Body of pancreas (tissue), 4 donors: Measurements from ENCODE around the gene CHSY1.

Experiments
- POLR2A ChIP-seq, 3 donors: fragments of 450-650 bp; IDR thresholded peaks; one replicate each; pipeline ENCODE4 v1.6.1; 2016; ENCODE audit warnings: antibody characterized with exemption in 3 of 3, mild to moderate bottlenecking in 2 of 3
- TF ChIP-seq, protein P1 (sequence below), 7 experiments: fragments of 450-650 bp in 4 of 7; fragments of 200-600 bp in 3 of 7; sonication (generic) in 3 of 7; IDR thresholded peaks; one replicate each; pipeline ENCODE4 v1.5.1; 2016 to 2019; ENCODE audit warnings: antibody characterized with exemption in 7 of 7

GRCh38 chr15:101200181-101200580 is 51.7 kb downstream of the CHSY1 start:
- TF ChIP-seq, protein P1, sequence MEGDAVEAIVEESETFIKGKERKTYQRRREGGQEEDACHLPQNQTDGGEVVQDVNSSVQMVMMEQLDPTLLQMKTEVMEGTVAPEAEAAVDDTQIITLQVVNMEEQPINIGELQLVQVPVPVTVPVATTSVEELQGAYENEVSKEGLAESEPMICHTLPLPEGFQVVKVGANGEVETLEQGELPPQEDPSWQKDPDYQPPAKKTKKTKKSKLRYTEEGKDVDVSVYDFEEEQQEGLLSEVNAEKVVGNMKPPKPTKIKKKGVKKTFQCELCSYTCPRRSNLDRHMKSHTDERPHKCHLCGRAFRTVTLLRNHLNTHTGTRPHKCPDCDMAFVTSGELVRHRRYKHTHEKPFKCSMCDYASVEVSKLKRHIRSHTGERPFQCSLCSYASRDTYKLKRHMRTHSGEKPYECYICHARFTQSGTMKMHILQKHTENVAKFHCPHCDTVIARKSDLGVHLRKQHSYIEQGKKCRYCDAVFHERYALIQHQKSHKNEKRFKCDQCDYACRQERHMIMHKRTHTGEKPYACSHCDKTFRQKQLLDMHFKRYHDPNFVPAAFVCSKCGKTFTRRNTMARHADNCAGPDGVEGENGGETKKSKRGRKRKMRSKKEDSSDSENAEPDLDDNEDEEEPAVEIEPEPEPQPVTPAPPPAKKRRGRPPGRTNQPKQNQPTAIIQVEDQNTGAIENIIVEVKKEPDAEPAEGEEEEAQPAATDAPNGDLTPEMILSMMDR (IDR thresholded peaks at IDR 0.05), result no peak
- TF ChIP-seq POLR2A (IDR thresholded peaks at IDR 0.05), result no peak
